Measurements from ENCODE around the gene ZNF579.

DNA sequence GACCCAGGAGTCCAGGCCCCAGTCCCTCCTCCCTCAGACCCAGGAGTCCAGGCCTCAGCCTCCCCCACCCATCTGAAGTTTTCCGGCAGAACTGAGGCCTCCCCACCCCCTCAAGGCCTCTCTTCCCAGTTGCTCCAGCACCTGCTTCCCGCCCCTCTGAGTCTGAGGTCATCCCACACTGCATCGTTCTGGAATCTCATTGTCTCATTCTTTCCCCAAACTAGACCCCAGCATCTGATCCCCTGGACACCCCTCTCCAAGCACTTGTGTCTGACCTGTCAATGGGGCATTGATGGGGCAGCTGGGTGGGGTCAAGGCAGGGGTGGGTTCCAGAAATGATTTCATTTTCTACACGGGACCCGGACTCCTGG, 42.9 kb downstream of the ZNF579 start:
- TF ChIP-seq, protein P1, sequence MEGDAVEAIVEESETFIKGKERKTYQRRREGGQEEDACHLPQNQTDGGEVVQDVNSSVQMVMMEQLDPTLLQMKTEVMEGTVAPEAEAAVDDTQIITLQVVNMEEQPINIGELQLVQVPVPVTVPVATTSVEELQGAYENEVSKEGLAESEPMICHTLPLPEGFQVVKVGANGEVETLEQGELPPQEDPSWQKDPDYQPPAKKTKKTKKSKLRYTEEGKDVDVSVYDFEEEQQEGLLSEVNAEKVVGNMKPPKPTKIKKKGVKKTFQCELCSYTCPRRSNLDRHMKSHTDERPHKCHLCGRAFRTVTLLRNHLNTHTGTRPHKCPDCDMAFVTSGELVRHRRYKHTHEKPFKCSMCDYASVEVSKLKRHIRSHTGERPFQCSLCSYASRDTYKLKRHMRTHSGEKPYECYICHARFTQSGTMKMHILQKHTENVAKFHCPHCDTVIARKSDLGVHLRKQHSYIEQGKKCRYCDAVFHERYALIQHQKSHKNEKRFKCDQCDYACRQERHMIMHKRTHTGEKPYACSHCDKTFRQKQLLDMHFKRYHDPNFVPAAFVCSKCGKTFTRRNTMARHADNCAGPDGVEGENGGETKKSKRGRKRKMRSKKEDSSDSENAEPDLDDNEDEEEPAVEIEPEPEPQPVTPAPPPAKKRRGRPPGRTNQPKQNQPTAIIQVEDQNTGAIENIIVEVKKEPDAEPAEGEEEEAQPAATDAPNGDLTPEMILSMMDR (IDR thresholded peaks at IDR 0.05; ENCODE audit: low read depth, low read length, poor library complexity, severe bottlenecking) = no peak
- no peak for TF ChIP-seq EZH2phosphoT487 (IDR thresholded peaks at IDR 0.05; ENCODE audit: borderline replicate concordance, low read length)
